ENCODE results near the gene DZIP3. TPM values are rescaled to one million over a fixed set of nuclear protein-coding genes. Genes with fewer than 3 reads are reported as not detected.

The DZIP3 gene
- total and polyA plus RNA-seq, 7 experiments from 2014 or later, result 4.5 to 17.3 (median 14.5) TPM

- Histone ChIP-seq H3K27me3 (ENCODE audit: control insufficient read depth in 2 of 2, insufficient read depth in 2 of 2, low read length in 2 of 2) (no peaks in the 10 kb centered on the region), H3K4me3 (ENCODE audit: low read length) (peak overlapping the region; percentile 22), H3K9me3 (ENCODE audit: control insufficient read depth in 2 of 3, low read length in 3 of 3) (no peaks in the 10 kb centered on the region), H3K4me1 (ENCODE audit: control insufficient read depth in 2 of 2, insufficient read depth in 2 of 2, low read length in 2 of 2) (peaks cover 38 to 46% of the 10 kb centered on the region in 2 donors), H3K36me3 (ENCODE audit: control insufficient read depth in 2 of 3, insufficient read depth in 3 of 3, low read length in 3 of 3) (no peaks in the 10 kb centered on the region), H3K27ac (ENCODE audit: low read depth, low read length) (peak overlapping the region; percentile 69)
- Mint-ChIP-seq H3K36me3 (peaks cover 0 to 17% (median 8%) of the 10 kb centered on the region in 5 donors), H3K9me3 (peaks cover 0 to 6% (median 0%) of the 10 kb centered on the region in 11 donors), H3K27me3 (no peaks in the 10 kb centered on the region), H3K4me3 (peak overlapping the region in 9 of 10 donors; percentile 65 to 81 (median 74)), H3K4me1 (peaks cover 27 to 64% (median 54%) of the 10 kb centered on the region in 7 donors), H3K27ac (peak overlapping the region; percentile 76 to 97 (median 93))
- no peak for DNase-seq
- intact Hi-C loops (cut with micrococcal nuclease), result loop anchor here (1.0 to 5.0 kb wide), 5 partner anchors 14 to 1204 kb away; partner anchors contain the start of genes CIP2A (in 2 of the 2) and DZIP3 (in 2 of the 2)
- ChIA-PET POLR2A (interaction anchor here (1.0 to 11.0 kb wide), 4 partner anchors 9 to 477 kb away, joined by 3 to 159 read pairs (median 3); partner anchors contain the start of genes CIP2A and DZIP3), CTCF (interaction anchor here (0.8 to 6.5 kb wide), 4 partner anchors 13 to 477 kb away, joined by 3 to 39 read pairs (median 4); partner anchors contain the start of genes CIP2A and DZIP3)
- ATAC-seq, result no peak
These were observed 13.4 kb downstream of the DZIP3 start for GRCh38 chr3:108602935-108603294.

GRCh38 chr3:108603691-108604090 lies 14.2 kb downstream of the DZIP3 start:
- H3K36me3 ChIP-seq (ENCODE audit: control insufficient read depth in 2 of 3, insufficient read depth in 3 of 3, low read length in 3 of 3), result no peaks in the 10 kb centered on the region
- H3K27me3 ChIP-seq (ENCODE audit: control insufficient read depth in 2 of 2, insufficient read depth in 2 of 2, low read length in 2 of 2), result no peaks in the 10 kb centered on the region
- H3K4me1 ChIP-seq (ENCODE audit: control insufficient read depth in 2 of 2, insufficient read depth in 2 of 2, low read length in 2 of 2), result peaks cover 38 to 46% of the 10 kb centered on the region in 2 donors
- intact Hi-C loops (cut with micrococcal nuclease), result loop anchor here (2.0 to 5.0 kb wide), 4 partner anchors 215 to 1204 kb away; no protein-coding TSS in a partner anchor
- POLR2A ChIA-PET, result interaction anchor here (0.8 to 11.0 kb wide), 3 partner anchors 14 to 478 kb away, joined by 3 to 159 read pairs (median 3); partner anchors contain the start of genes CIP2A and DZIP3
- H3K4me1 Mint-ChIP-seq, result peaks cover 27 to 64% (median 54%) of the 10 kb centered on the region in 7 donors
- no peaks in the 10 kb centered on the region for H3K27me3 Mint-ChIP-seq
- H3K4me3 ChIP-seq (ENCODE audit: low read length), result peak overlapping the region; percentile 37
- CTCF ChIA-PET, result interaction anchor here (0.8 to 6.5 kb wide), 2 partner anchors 14 to 478 kb away, joined by 3 to 39 read pairs; partner anchors contain the start of genes CIP2A and DZIP3
- H3K4me3 Mint-ChIP-seq, result peak overlapping the region; percentile 18 to 81 (median 74)
- H3K27ac Mint-ChIP-seq, result peak overlapping the region; percentile 76 to 97 (median 87)
- H3K36me3 Mint-ChIP-seq, result peaks cover 0 to 17% (median 9%) of the 10 kb centered on the region in 5 donors
- H3K27ac ChIP-seq (ENCODE audit: low read depth, low read length), result peak overlapping the region; percentile 69
- H3K9me3 ChIP-seq (ENCODE audit: control insufficient read depth in 2 of 3, low read length in 3 of 3), result no peaks in the 10 kb centered on the region
- ATAC-seq (peak; percentile 58), DNase-seq (peak in 7 of 9 donors; percentile 32 to 67 (median 51))
- H3K9me3 Mint-ChIP-seq, result peaks cover 0 to 6% (median 0%) of the 10 kb centered on the region in 11 donors

DNA sequence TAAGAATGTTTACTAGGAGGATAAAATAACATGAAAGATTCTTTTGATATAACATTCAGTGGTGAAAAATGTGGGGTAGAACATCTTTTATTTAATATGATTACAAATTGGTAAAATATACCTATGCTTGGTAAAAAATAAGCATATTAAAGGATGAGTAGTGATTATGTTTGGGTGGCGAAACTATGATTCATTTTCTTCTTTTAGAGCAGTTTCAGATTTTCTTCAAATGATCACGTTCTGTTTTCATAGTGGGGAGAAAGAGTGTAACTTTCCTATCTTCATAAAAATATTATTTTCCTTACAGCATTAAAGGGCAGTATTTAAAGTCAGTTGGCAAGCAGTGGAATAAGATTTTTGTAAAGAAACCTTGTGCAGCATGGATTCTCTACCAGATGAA lies 15.5 kb downstream of the DZIP3 start:
- ChIA-PET POLR2A (interaction anchor here (0.7 to 11.0 kb wide), 2 partner anchors 15 to 213 kb away, joined by 3 to 159 read pairs; partner anchors contain the start of genes CIP2A and DZIP3), CTCF (interaction anchor here (0.5 to 6.5 kb wide), 2 partner anchors 15 to 215 kb away, joined by 3 to 39 read pairs; partner anchors contain the start of genes CIP2A and DZIP3)
- ATAC-seq (no peak), DNase-seq (no peak)
- H3K27me3 ChIP-seq (ENCODE audit: control insufficient read depth in 2 of 2, insufficient read depth in 2 of 2, low read length in 2 of 2), result no peaks in the 10 kb centered on the region
- peaks cover 0 to 26% (median 16%) of the 10 kb centered on the region in 5 donors for H3K36me3 Mint-ChIP-seq
- peaks cover 38 to 46% of the 10 kb centered on the region in 2 donors for H3K4me1 ChIP-seq (ENCODE audit: control insufficient read depth in 2 of 2, insufficient read depth in 2 of 2, low read length in 2 of 2)
- H3K9me3 Mint-ChIP-seq, result peaks cover 0 to 6% (median 0%) of the 10 kb centered on the region in 11 donors
- H3K36me3 ChIP-seq (ENCODE audit: control insufficient read depth in 2 of 3, insufficient read depth in 3 of 3, low read length in 3 of 3), result no peaks in the 10 kb centered on the region
- H3K4me3 Mint-ChIP-seq, result peak overlapping the region in 5 of 10 donors; percentile 15 to 81 (median 58)
- no peak overlapping the region for H3K27ac ChIP-seq (ENCODE audit: low read depth, low read length)
- no peak overlapping the region for H3K4me3 ChIP-seq (ENCODE audit: low read length)
- peaks cover 27 to 64% (median 54%) of the 10 kb centered on the region in 7 donors for H3K4me1 Mint-ChIP-seq
- no peaks in the 10 kb centered on the region for H3K9me3 ChIP-seq (ENCODE audit: control insufficient read depth in 2 of 3, low read length in 3 of 3)
- intact Hi-C loops (cut with micrococcal nuclease), result no loop called here
- H3K27me3 Mint-ChIP-seq, result no peaks in the 10 kb centered on the region
- H3K27ac Mint-ChIP-seq, result peak overlapping the region in 7 of 9 donors; percentile 0 to 94 (median 80)

- intact Hi-C loops (cut with micrococcal nuclease), result no loop called here
- Histone ChIP-seq H3K36me3 (ENCODE audit: control insufficient read depth in 2 of 3, insufficient read depth in 3 of 3, low read length in 3 of 3) (no peaks in the 10 kb centered on the region), H3K27me3 (ENCODE audit: control insufficient read depth in 2 of 2, insufficient read depth in 2 of 2, low read length in 2 of 2) (no peaks in the 10 kb centered on the region), H3K27ac (ENCODE audit: low read depth, low read length) (no peak overlapping the region), H3K4me3 (ENCODE audit: low read length) (no peak overlapping the region), H3K9me3 (ENCODE audit: control insufficient read depth in 2 of 3, low read length in 3 of 3) (no peaks in the 10 kb centered on the region), H3K4me1 (ENCODE audit: control insufficient read depth in 2 of 2, insufficient read depth in 2 of 2, low read length in 2 of 2) (peaks cover 38 to 46% of the 10 kb centered on the region in 2 donors)
- Mint-ChIP-seq H3K4me3 (peak overlapping the region in 8 of 10 donors; percentile 15 to 70 (median 56)), H3K9me3 (peaks cover 0 to 6% (median 0%) of the 10 kb centered on the region in 11 donors), H3K27me3 (no peaks in the 10 kb centered on the region), H3K4me1 (peaks cover 27 to 64% (median 54%) of the 10 kb centered on the region in 7 donors), H3K36me3 (peaks cover 3 to 29% (median 16%) of the 10 kb centered on the region in 5 donors), H3K27ac (peak overlapping the region in 8 of 9 donors; percentile 0 to 94 (median 81))
- peak in 2 of 9 donors; percentile 15 to 28 for DNase-seq
- POLR2A ChIA-PET, result interaction anchor here (0.7 to 11.0 kb wide), 3 partner anchors 15 to 213 kb away, joined by 3 to 159 read pairs (median 3); partner anchors contain the start of genes CIP2A and DZIP3
- no peak for ATAC-seq
- CTCF ChIA-PET, result interaction anchor here (0.5 to 6.5 kb wide), 2 partner anchors 16 to 214 kb away, joined by 3 to 39 read pairs; partner anchors contain the start of genes CIP2A and DZIP3
These were observed 16.0 kb downstream of the DZIP3 start for GRCh38 chr3:108605491-108605890.

- no peak for ATAC-seq
- Mint-ChIP-seq H3K9me3 (no peaks in the 10 kb centered on the region), H3K4me1 (peaks cover 10 to 36% (median 30%) of the 10 kb centered on the region in 7 donors), H3K27ac (no peak overlapping the region), H3K36me3 (peaks cover 3 to 48% (median 16%) of the 10 kb centered on the region in 5 donors), H3K4me3 (no peak overlapping the region), H3K27me3 (no peaks in the 10 kb centered on the region)
- no peak overlapping the region for H3K4me3 ChIP-seq (ENCODE audit: low read length)
- no peaks in the 10 kb centered on the region for H3K36me3 ChIP-seq (ENCODE audit: control insufficient read depth in 2 of 3, insufficient read depth in 3 of 3, low read length in 3 of 3)
- CTCF ChIA-PET, result no interaction called here
- no peak for DNase-seq
- peaks cover 22 to 24% of the 10 kb centered on the region in 2 donors for H3K4me1 ChIP-seq (ENCODE audit: control insufficient read depth in 2 of 2, insufficient read depth in 2 of 2, low read length in 2 of 2)
- intact Hi-C loops (cut with micrococcal nuclease), result no loop called here
- POLR2A ChIA-PET, result no interaction called here
- no peaks in the 10 kb centered on the region for H3K27me3 ChIP-seq (ENCODE audit: control insufficient read depth in 2 of 2, insufficient read depth in 2 of 2, low read length in 2 of 2)
- H3K27ac ChIP-seq (ENCODE audit: low read depth, low read length), result no peak overlapping the region
- H3K9me3 ChIP-seq (ENCODE audit: control insufficient read depth in 2 of 3, low read length in 3 of 3), result no peaks in the 10 kb centered on the region
These were observed 19.2 kb downstream of the DZIP3 start for GRCh38 chr3:108608750-108609149.

- peak overlapping the region in 1 of 9 donors; percentile 18 for H3K27ac Mint-ChIP-seq
- no peak for ATAC-seq
- ChIA-PET POLR2A (no interaction called here), CTCF (no interaction called here)
- intact Hi-C loops (cut with micrococcal nuclease), result no loop called here
- H3K27ac ChIP-seq (ENCODE audit: low read depth, low read length), result no peak overlapping the region
- H3K9me3 Mint-ChIP-seq, result no peaks in the 10 kb centered on the region
- peaks cover 3 to 5% of the 10 kb centered on the region in 2 donors for H3K4me1 ChIP-seq (ENCODE audit: control insufficient read depth in 2 of 2, insufficient read depth in 2 of 2, low read length in 2 of 2)
- no peaks in the 10 kb centered on the region for H3K36me3 ChIP-seq (ENCODE audit: control insufficient read depth in 2 of 3, insufficient read depth in 3 of 3, low read length in 3 of 3)
- no peaks in the 10 kb centered on the region for H3K27me3 ChIP-seq (ENCODE audit: control insufficient read depth in 2 of 2, insufficient read depth in 2 of 2, low read length in 2 of 2)
- no peaks in the 10 kb centered on the region for H3K9me3 ChIP-seq (ENCODE audit: control insufficient read depth in 2 of 3, low read length in 3 of 3)
- H3K4me1 Mint-ChIP-seq, result peaks cover under 1 to 17% (median 11%) of the 10 kb centered on the region in 7 donors
- H3K4me3 ChIP-seq (ENCODE audit: low read length), result no peak overlapping the region
- H3K4me3 Mint-ChIP-seq, result no peak overlapping the region
- no peaks in the 10 kb centered on the region for H3K27me3 Mint-ChIP-seq
- no peak for DNase-seq
- H3K36me3 Mint-ChIP-seq, result peaks cover 14 to 60% (median 28%) of the 10 kb centered on the region in 5 donors
These were observed 21.1 kb downstream of the DZIP3 start for GRCh38 chr3:108610651-108611050.

Measured in naive thymus-derived CD4-positive, alpha-beta T cell (primary cell).